GM21825 (cell line): ENCODE data around the gene FBXL3.

Experiments used
- ATAC-seq: cut with Tn5 transposase; IDR thresholded peaks from one replicate; pipeline ENCODE4 v1.9.1; 2021; ENCODE audit warnings: mild to moderate bottlenecking, moderate library complexity; ENCODE audit not compliant: unreplicated experiment

The FBXL3 gene

GRCh38 chr13:77026861-77027621, at the start of gene FBXL3:
Gene FBXL3 (minus strand): TSS chr13:77027159. CDS start chr13:77021860, 5,299 bp downstream.
- peak; percentile 66 for ATAC-seq

- no peak for ATAC-seq
Observed at GRCh38 chr13:77067519-77067918, 40.6 kb upstream of the FBXL3 start.

GRCh38 chr13:77065461-77066147, 38.6 kb upstream of the FBXL3 start:
- ATAC-seq, result no peak

- ATAC-seq, result no peak
Observed at GRCh38 chr13:77062097-77062496, 35.1 kb upstream of the FBXL3 start.

- ATAC-seq, result no peak
Observed at GRCh38 chr13:77061362-77061761, 34.4 kb upstream of the FBXL3 start.

GRCh38 chr13:77056886-77057285, 29.9 kb upstream of the FBXL3 start:
- no peak for ATAC-seq

GRCh38 chr13:77056382-77056781, 29.4 kb upstream of the FBXL3 start:
- ATAC-seq, result no peak

GRCh38 chr13:77055158-77055557, 28.2 kb upstream of the FBXL3 start:
- ATAC-seq, result no peak

- ATAC-seq, result no peak
Observed at GRCh38 chr13:77053192-77053591, 26.2 kb upstream of the FBXL3 start.

- ATAC-seq, result no peak
Observed at GRCh38 chr13:77048681-77049080, 21.7 kb upstream of the FBXL3 start.

GRCh38 chr13:77047649-77048343, 20.8 kb upstream of the FBXL3 start:
- no peak for ATAC-seq

GRCh38 chr13:77042566-77043177, 15.7 kb upstream of the FBXL3 start:
- ATAC-seq, result no peak

GRCh38 chr13:77040835-77041234, 13.9 kb upstream of the FBXL3 start:
- ATAC-seq, result no peak

- ATAC-seq, result no peak
Observed at GRCh38 chr13:77040076-77040475, 13.1 kb upstream of the FBXL3 start.

- ATAC-seq, result no peak
Observed at GRCh38 chr13:77038907-77039480, 12.0 kb upstream of the FBXL3 start.

- ATAC-seq, result no peak
Observed at GRCh38 chr13:77036279-77036678, 9.3 kb upstream of the FBXL3 start.

- no peak for ATAC-seq
Observed at GRCh38 chr13:77034881-77035280, 7.9 kb upstream of the FBXL3 start.

GRCh38 chr13:77033717-77034302, 6.9 kb upstream of the FBXL3 start:
- no peak for ATAC-seq

GRCh38 chr13:77031656-77032243, 4.8 kb upstream of the FBXL3 start:
- ATAC-seq, result no peak

- ATAC-seq, result no peak
Observed at GRCh38 chr13:77029436-77029835, 2.5 kb upstream of the FBXL3 start.
